KOPT-K1 (cell line): ENCODE data around the gene BAMBI.

Experiments used
- H3K27ac ChIP-seq: fragments of 200-600 bp; sonication (generic); 2 replicates; pipeline ENCODE4 v1.5.1; 2016; ENCODE audit warnings: antibody characterized with exemption, mild to moderate bottlenecking, low read depth, low read length; ENCODE audit not compliant: poor library complexity, severe bottlenecking
- H3K36me3 ChIP-seq: fragments of 200-600 bp; sonication (generic); 2 replicates; pipeline ENCODE4 v1.5.1; 2017; ENCODE audit warnings: antibody characterized with exemption, mild to moderate bottlenecking, low read length, moderate library complexity; ENCODE audit not compliant: insufficient read depth
- H3K9me3 ChIP-seq: fragments of 200-600 bp; sonication (generic); 2 replicates; pipeline ENCODE4 v1.5.1; 2017; ENCODE audit warnings: antibody characterized with exemption, low read length, mild to moderate bottlenecking; ENCODE audit not compliant: insufficient read depth, poor library complexity, severe bottlenecking

Gene BAMBI

DNA sequence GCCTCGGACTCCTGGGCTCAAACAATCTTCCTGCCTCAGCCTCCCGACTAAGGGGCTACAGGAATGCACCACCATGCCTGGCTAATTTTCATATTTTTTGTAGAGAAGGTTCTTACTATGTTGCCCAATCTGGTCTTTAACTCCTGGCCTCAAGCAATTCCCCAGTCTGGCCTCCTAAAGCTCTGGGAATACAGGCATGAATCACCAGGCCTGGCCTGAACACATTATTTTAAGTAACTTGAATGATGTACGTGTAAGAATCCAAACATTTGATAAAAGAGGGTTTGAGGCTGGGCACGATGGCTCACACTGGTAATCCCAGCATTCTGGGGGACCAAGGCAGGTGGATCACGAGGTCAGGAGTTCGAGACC is 13.0 kb upstream of the BAMBI start:
- Histone ChIP-seq H3K27ac (no peak overlapping the region), H3K9me3 (peaks cover 2% of the 10 kb centered on the region), H3K36me3 (no peaks in the 10 kb centered on the region)

DNA sequence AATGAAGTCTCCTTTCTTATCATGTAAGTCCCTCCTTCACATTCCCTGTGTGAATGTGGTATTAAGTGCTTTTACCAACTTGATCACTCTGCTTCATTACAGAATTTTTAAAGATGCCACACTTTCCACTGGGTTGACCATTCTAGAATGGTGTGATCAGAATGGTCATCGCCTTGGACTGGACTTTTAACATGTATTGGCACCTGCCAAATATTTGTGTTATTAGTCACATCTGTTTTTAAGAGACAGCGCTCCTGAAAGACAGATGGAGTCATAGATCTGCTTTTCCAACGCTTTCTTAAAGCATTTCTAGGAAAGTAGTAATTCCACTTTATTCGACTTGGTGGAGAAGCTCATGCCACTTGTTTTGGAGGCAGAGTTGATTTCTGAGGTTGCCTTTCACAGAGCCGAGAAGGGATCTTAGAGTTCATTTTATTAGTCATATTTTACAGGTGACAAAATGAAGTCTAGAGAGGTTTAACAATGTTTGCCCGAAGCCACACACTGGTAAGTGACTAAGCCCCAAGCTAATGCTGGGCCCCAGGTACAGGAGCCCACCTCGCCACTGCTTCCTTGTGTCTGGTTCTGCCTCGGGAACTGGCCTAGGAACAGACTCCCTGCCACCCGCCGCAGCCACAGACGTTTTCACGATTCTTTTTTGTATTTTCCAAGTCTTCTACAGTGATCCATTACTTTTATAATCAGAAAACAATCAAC is 10.4 kb upstream of the BAMBI start:
- Histone ChIP-seq H3K9me3 (peaks cover 4% of the 10 kb centered on the region), H3K36me3 (no peaks in the 10 kb centered on the region), H3K27ac (no peak overlapping the region)

DNA sequence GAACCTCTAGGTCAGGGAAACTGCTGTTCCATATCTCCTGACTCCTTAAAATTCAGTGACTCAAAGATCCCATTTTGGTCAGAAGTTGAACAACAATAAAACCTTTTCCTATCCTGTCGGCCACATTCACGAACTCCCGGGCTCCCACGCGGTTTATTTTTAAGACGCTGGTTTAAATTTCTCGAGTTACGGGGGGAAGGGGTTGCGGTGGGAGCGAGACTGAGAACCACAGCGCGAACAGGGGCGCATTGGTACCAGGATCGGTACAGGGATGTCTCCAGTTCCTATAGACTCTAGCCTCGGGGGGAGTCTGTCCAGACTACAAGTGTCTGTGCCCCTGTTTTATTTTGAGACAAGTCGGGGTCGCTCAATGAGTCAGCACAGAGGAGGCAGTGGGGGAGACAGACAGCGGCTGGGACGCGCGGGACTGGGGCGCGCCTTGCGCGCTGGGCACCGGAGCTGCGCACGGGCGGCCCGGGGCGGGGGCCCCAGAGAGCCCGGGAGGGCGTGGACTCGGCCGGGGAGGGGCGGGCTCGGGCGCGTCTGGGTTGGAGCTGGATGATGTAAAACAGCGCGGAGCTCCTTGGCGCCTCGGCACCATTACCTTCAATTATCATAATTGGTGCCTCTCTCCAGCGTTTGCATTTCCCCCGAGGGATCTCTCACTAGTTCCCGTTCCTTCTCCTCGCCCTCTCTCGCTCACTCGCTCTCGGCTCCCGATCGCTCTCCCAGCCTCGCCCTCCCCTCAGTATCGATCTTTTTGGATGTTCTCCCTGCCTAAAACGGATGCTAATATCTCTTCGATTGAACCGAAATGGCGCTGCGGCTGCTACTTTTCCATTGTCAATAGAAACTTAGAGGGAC is 8.7 kb upstream of the BAMBI start:
- no peak overlapping the region for H3K27ac ChIP-seq
- no peaks in the 10 kb centered on the region for H3K36me3 ChIP-seq
- peaks cover 4% of the 10 kb centered on the region for H3K9me3 ChIP-seq

GRCh38 chr10:28669227-28670173 is 7.8 kb upstream of the BAMBI start:
- Histone ChIP-seq H3K36me3 (no peaks in the 10 kb centered on the region), H3K27ac (no peak overlapping the region), H3K9me3 (peaks cover 4% of the 10 kb centered on the region)

- Histone ChIP-seq H3K36me3 (no peaks in the 10 kb centered on the region), H3K27ac (no peak overlapping the region), H3K9me3 (no peaks in the 10 kb centered on the region)
Observed at GRCh38 chr10:28674782-28675181, 2.5 kb upstream of the BAMBI start.

- Histone ChIP-seq H3K9me3 (no peaks in the 10 kb centered on the region), H3K27ac (no peak overlapping the region), H3K36me3 (no peaks in the 10 kb centered on the region)
Observed at GRCh38 chr10:28676326-28676967, 874 bp upstream of the BAMBI start.

DNA sequence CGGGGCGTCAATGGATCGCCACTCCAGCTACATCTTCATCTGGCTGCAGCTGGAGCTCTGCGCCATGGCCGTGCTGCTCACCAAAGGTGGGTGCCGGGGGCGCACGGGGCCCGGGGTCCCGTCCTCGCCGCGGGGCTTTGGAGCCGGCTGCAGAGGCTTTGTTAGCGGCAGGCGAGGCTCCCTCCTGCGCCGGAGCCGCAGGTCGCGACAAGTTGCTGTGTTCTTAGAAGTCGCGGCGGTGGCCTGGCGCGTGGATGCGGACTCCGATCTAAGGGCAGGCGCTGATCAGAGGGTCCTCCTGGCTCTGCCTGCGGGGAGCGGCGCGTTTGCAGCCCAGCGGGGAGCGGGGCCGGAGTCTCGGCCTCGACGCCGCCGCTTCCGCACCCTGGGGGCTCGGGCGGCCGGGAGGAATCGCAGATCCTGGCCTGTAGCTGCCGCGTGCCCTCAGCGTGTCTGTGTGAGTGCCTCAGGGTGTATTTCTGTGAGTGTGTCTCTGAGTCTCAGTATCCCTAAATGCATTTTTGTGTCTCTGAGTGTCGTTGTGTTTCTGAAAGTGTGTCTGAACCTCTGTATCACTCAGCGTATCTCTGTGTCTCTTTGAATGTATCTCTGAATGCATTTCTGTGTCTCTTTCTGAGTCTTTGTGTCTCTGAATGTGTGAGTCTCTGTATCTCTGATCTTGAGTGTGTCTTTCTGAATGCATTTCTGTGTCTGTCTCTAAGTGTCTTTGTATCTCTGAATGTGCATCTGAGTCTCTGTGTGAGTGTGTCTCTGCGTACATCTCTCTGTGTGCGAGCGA is 766 bp downstream of the BAMBI start:
- Histone ChIP-seq H3K36me3 (no peaks in the 10 kb centered on the region), H3K9me3 (no peaks in the 10 kb centered on the region), H3K27ac (no peak overlapping the region)

- H3K9me3 ChIP-seq: no peaks in the 10 kb centered on the region
- H3K27ac ChIP-seq: no peak overlapping the region
- no peaks in the 10 kb centered on the region for H3K36me3 ChIP-seq
Observed at GRCh38 chr10:28678687-28679457, 1.6 kb downstream of the BAMBI start.

DNA sequence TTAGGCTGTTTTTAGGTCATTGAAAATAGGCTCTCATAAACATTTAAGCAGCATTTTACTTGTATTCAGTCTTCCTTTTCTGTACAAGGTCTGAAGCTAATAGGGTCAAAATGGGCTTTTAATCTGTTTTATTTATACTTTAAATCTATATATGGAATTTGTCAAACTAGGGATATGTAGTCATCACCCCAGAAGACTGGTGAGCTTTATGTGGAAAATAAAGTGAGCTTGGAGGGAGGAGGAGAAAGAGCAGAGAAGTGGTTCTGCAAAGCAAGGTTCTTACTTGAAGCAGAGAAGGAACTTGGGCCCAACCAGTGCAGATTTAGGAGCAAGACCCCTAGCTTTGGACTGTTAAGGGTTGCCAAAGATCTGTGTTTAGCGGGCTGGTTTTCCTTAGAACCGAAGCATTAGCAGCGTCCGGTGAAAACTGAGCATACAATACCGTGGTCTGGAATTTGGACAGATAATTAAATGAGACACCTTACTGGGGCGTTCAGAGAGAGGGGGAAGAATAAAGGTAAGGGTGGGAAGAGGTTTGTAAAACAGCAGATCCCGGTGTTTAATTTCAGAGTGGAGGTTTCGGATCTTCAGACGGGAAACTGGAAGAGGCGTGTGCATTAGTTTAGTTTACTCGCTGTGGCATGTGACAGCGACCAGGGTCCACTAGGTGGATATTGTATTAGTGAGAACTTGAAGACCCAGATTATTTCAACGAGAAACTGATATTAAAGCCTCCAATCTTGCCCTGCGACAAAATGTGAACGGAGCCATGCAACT is 2.4 kb downstream of the BAMBI start:
- Histone ChIP-seq H3K36me3 (no peaks in the 10 kb centered on the region), H3K9me3 (no peaks in the 10 kb centered on the region), H3K27ac (no peak overlapping the region)

DNA sequence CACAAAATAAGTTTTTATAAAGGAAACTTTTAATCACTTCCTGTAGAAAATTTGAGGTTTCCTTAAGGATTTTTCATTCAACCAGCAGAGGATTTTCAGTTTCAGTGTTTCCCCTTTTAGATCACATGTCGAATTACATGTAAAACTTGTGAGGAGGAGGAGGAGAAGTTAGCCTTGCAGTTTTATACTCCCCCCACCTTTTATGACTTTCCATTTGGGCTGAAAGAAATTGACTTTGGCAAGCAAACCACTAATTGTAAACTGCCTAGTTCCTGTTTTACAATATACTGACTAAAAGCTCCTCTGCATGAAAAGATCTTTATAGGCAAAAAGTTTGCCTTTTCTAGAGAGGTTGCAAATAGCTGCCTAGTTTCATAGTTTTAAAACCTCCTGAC is 3.0 kb downstream of the BAMBI start:
- no peaks in the 10 kb centered on the region for H3K9me3 ChIP-seq
- H3K27ac ChIP-seq: no peak overlapping the region
- H3K36me3 ChIP-seq: no peaks in the 10 kb centered on the region

- Histone ChIP-seq H3K9me3 (no peaks in the 10 kb centered on the region), H3K36me3 (no peaks in the 10 kb centered on the region), H3K27ac (no peak overlapping the region)
Observed at GRCh38 chr10:28681291-28681763, 4.0 kb downstream of the BAMBI start.

- no peaks in the 10 kb centered on the region for H3K9me3 ChIP-seq
- H3K27ac ChIP-seq: no peak overlapping the region
- H3K36me3 ChIP-seq: no peaks in the 10 kb centered on the region
Observed at GRCh38 chr10:28681928-28682750, 4.8 kb downstream of the BAMBI start.
